Inferior parietal cortex (tissue), 1 donor: ENCODE data around the gene ACBD6.
"Not testable (repeated sequence)": the region's sequence is repeated elsewhere in the genome, so short reads cannot be mapped to it uniquely, and the experiment has no call there.

ENCODE experiments used
- DNase-seq: peaks from one replicate; pipeline ENCODE4 v3.0.0-alpha.2; 2016; ENCODE audit errors: extremely low spot score

Gene ACBD6

GRCh38 chr1:180489976-180490375, 12.4 kb downstream of the ACBD6 start:
- no peak for DNase-seq

- no peak for DNase-seq
Measured at GRCh38 chr1:180489313-180489712, 13.1 kb downstream of the ACBD6 start.

- no peak for DNase-seq
Measured at GRCh38 chr1:180488661-180489060, 13.7 kb downstream of the ACBD6 start.

- DNase-seq = no peak
Measured at GRCh38 chr1:180486092-180486491, 16.3 kb downstream of the ACBD6 start.

- DNase-seq = no peak
Measured at GRCh38 chr1:180484490-180484889, 17.9 kb downstream of the ACBD6 start.

GRCh38 chr1:180482425-180483275, 19.7 kb downstream of the ACBD6 start:
- DNase-seq = peak; percentile 88

GRCh38 chr1:180470031-180470430, 32.3 kb downstream of the ACBD6 start:
- DNase-seq = no peak

GRCh38 chr1:180468311-180468710, 34.1 kb downstream of the ACBD6 start:
- no peak for DNase-seq

GRCh38 chr1:180462102-180462501, 40.3 kb downstream of the ACBD6 start:
- no peak for DNase-seq

- DNase-seq = not testable (repeated sequence)
Measured at GRCh38 chr1:180461682-180462081, 40.7 kb downstream of the ACBD6 start.

GRCh38 chr1:180458807-180459206, 43.6 kb downstream of the ACBD6 start:
- DNase-seq = no peak

- no peak for DNase-seq
Measured at GRCh38 chr1:180456191-180456590, 46.2 kb downstream of the ACBD6 start.

- DNase-seq = no peak
Measured at GRCh38 chr1:180451504-180451903, 50.9 kb downstream of the ACBD6 start.

GRCh38 chr1:180444522-180444921, 57.9 kb downstream of the ACBD6 start:
- no peak for DNase-seq

GRCh38 chr1:180440335-180440734, 62.0 kb downstream of the ACBD6 start:
- DNase-seq = no peak

- DNase-seq = no peak
Measured at GRCh38 chr1:180435566-180435965, 66.8 kb downstream of the ACBD6 start.

- no peak for DNase-seq
Measured at GRCh38 chr1:180433873-180434272, 68.5 kb downstream of the ACBD6 start.

- no peak for DNase-seq
Measured at GRCh38 chr1:180431683-180432082, 70.7 kb downstream of the ACBD6 start.

GRCh38 chr1:180428782-180429695, 73.3 kb downstream of the ACBD6 start:
- DNase-seq = no peak

GRCh38 chr1:180425952-180426351, 76.4 kb downstream of the ACBD6 start:
- DNase-seq = no peak

GRCh38 chr1:180424848-180425457, 77.4 kb downstream of the ACBD6 start:
- no peak for DNase-seq

GRCh38 chr1:180421614-180422013, 80.8 kb downstream of the ACBD6 start:
- DNase-seq = no peak
